Hepatocyte (in vitro differentiated cells): ENCODE measurements around the gene TMEM258. TPM values are rescaled to one million over a fixed set of nuclear protein-coding genes. Genes with fewer than 3 reads are reported as not detected.

Experiments used
- DNase-seq: peaks from one replicate; pipeline ENCODE4 v3.0.0-alpha.2; 2016; ENCODE audit warnings: low spot score
- H2AFZ ChIP-seq: fragments of 200-600 bp; sonication (generic); 2 replicates; pipeline ENCODE4 v1.6.0; 2016; ENCODE audit warnings: antibody characterized with exemption, mild to moderate bottlenecking
- H3K27ac ChIP-seq: fragments of 200-600 bp; sonication (generic); 2 replicates; pipeline ENCODE4 v1.5.1; 2016; ENCODE audit warnings: mild to moderate bottlenecking
- H3K27me3 ChIP-seq: fragments of 200-600 bp; sonication (generic); 2 replicates; pipeline ENCODE4 v1.6.1; 2016
- H3K36me3 ChIP-seq: fragments of 200-600 bp; sonication (generic); replicated peaks from 2 replicates; pipeline ENCODE4 v1.5.1; 2016; ENCODE audit warnings: low read depth; ENCODE audit not compliant: insufficient read depth
- H3K4me1 ChIP-seq: fragments of 200-600 bp; sonication (generic); 2 replicates; pipeline ENCODE4 v1.5.1; 2016; ENCODE audit warnings: mild to moderate bottlenecking, moderate library complexity; ENCODE audit not compliant: insufficient read depth
- H3K4me2 ChIP-seq: fragments of 200-600 bp; sonication (generic); 2 replicates; pipeline ENCODE4 v1.6.0; 2016
- H3K4me3 ChIP-seq: fragments of 200-600 bp; sonication (generic); 2 replicates; pipeline ENCODE4 v1.5.1; 2016; ENCODE audit warnings: mild to moderate bottlenecking
- H3K79me2 ChIP-seq: fragments of 200-600 bp; sonication (generic); 2 replicates; pipeline ENCODE4 v1.6.0; 2017; ENCODE audit warnings: mild to moderate bottlenecking
- H3K9me2 ChIP-seq: fragments of 200-600 bp; sonication (generic); replicated peaks from 2 replicates; pipeline ENCODE4 v1.6.0; 2017; ENCODE audit warnings: mild to moderate bottlenecking; ENCODE audit not compliant: insufficient read depth
- H3K9me3 ChIP-seq: fragments of 200-600 bp; sonication (generic); 2 replicates; pipeline ENCODE4 v1.5.1; 2016; ENCODE audit warnings: low read depth, mild to moderate bottlenecking
- H4K20me1 ChIP-seq: fragments of 200-600 bp; sonication (generic); 2 replicates; pipeline ENCODE4 v1.6.0; 2016; ENCODE audit warnings: mild to moderate bottlenecking; ENCODE audit not compliant: insufficient read depth, poor library complexity, severe bottlenecking
- CTCF ChIP-seq: fragments of 200-600 bp; sonication (generic); IDR thresholded peaks from 2 replicates; pipeline ENCODE4 v1.5.1; 2016; ENCODE audit warnings: antibody characterized with exemption, mild to moderate bottlenecking; ENCODE audit not compliant: poor library complexity
- EZH2 ChIP-seq: fragments of 200-600 bp; sonication (generic); IDR thresholded peaks from 2 replicates; pipeline ENCODE4 v1.6.1; 2016; ENCODE audit warnings: antibody characterized with exemption, mild to moderate bottlenecking, borderline replicate concordance
- EZH2phosphoT487 ChIP-seq: fragments of 200-600 bp; sonication (generic); IDR thresholded peaks from one replicate; pipeline ENCODE4 v1.6.1; 2018; ENCODE audit warnings: antibody characterized with exemption, mild to moderate bottlenecking, low read depth, moderate library complexity; ENCODE audit not compliant: unreplicated experiment, severe bottlenecking
- WGBS: methylation state at CpG from one replicate; pipeline ENCODE4 v1.1.6; 2016; ENCODE audit warnings: low lambda C conversion rate; ENCODE audit errors: missing lambda C conversion rate; 5-methylcytosine and 5-hydroxymethylcytosine counted together
- polyA plus RNA-seq: library from polyadenylated mRNA; unstranded; fragments of >200 nt; fragmentation: Nextera tagmentation; extraction: Ambion mirVana; gene quantifications from 2 replicates; pipeline ENCODE4 v1.2.1, GENCODE V29; 2016
- total RNA-seq: library from RNA; depleted of rRNA; stranded (reverse); fragments of >200 nt; gene quantifications from 2 replicates; pipeline ENCODE4 v1.2.3, GENCODE V29; 2014

TMEM258 gene
- total and polyA plus RNA-seq, 2 experiments from 2014 or later = 64.7 to 253 TPM

DNA sequence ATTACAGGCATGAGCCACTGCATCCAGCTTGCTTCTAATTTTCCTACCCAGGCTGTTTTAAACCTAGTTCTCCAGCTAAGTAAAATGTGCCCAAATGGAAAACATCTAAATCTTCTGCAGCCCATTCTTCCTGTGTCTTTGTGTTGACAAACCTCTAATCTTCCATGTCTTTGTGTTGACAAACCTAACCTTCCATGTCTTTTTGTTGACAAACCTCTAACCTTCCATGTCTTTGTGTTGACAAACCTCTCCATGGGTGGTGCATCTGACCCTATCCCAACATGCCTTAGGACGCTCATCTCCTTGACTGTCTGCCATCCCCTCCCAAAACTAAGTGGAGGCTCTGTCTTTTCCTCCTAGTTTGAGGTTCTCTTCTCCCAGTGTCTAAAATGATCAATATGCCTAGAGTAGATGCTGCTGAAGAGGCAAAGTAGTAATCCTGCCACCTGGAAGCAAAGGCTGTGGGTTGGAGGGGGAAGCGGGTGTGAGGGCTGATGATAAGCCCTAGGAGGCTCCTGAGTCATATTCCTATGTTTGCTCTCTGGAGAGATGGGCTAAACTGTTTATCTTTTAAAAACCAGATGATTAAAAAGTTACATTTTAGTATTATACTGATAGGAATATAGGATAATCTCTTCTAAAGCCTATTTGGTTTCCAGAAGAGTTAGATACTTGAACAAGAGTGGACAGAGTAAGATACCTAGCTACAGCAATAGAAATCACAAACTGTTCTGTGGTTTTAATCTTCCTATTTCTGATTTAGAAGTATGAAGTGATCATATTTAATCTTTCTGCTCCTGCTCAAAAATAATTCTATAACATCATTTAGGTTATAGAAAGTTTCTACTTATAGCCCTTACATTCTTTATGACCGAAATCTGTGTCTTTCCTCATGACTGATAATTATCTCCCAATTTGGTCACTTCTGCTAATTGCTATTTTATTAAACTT, 8.2 kb upstream of the TMEM258 start:
- 84% methylated on average over 3 of the region's 3 CpGs for WGBS
- TF ChIP-seq EZH2phosphoT487 (no peak), CTCF (no peak), EZH2 (no peak)
- Histone ChIP-seq H3K79me2 (peaks cover 15% of the 10 kb centered on the region), H3K4me1 (no peaks in the 10 kb centered on the region), H3K9me3 (no peaks in the 10 kb centered on the region), H4K20me1 (no peaks in the 10 kb centered on the region), H3K27me3 (no peaks in the 10 kb centered on the region), H3K4me2 (no peak overlapping the region), H3K36me3 (no peaks in the 10 kb centered on the region), H2AFZ (no peak overlapping the region), H3K27ac (no peak overlapping the region), H3K4me3 (no peak overlapping the region), H3K9me2 (no peaks in the 10 kb centered on the region)
- no peak for DNase-seq

GRCh38 chr11:61799665-61800284, 7.4 kb upstream of the TMEM258 start:
- no peak overlapping the region for H3K4me2 ChIP-seq
- no peaks in the 10 kb centered on the region for H3K9me2 ChIP-seq
- no peak for DNase-seq
- H3K79me2 ChIP-seq = peaks cover 24% of the 10 kb centered on the region
- H2AFZ ChIP-seq = no peak overlapping the region
- H3K36me3 ChIP-seq = no peaks in the 10 kb centered on the region
- H3K4me3 ChIP-seq = no peak overlapping the region
- no peaks in the 10 kb centered on the region for H3K9me3 ChIP-seq
- no peaks in the 10 kb centered on the region for H3K4me1 ChIP-seq
- no peak for TF ChIP-seq CTCF
- no peak for TF ChIP-seq EZH2
- TF ChIP-seq EZH2phosphoT487 = no peak
- 89% methylated on average over 2 of the region's 2 CpGs for WGBS
- no peak overlapping the region for H3K27ac ChIP-seq
- H3K27me3 ChIP-seq = no peaks in the 10 kb centered on the region
- no peaks in the 10 kb centered on the region for H4K20me1 ChIP-seq

DNA sequence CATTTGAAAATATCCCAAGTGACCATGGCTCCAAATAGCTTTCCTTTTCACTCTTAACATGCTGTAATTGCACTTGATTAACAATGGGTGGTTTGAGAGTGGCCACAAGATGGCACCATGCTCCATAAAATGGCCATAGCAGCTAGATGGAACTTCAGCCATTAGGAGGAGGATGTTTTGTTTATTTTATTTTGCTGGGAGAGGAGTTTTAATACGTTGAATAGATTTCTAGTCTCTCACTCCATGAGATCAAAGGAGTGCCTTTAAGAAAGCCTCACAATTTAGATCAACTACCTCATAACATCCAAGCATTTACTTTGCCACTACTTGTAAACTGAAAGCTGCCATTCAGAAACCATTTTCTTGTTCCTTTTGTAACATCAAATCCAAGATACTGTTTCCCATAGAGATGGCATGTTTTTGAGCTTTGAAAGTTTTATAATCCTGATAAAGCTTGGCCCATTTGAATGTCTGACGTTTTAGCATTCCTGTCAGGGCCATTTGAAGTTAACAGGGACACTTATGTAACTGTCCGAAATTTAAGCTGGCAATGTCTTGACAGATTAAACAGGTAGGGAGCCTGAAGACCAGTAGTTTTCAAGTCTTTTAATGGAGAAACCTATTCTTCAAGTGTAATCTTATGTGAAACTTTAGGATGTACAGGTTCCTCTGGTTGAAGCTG, 5.0 kb upstream of the TMEM258 start:
- WGBS = 48% methylated on average over 3 of the region's 3 CpGs
- TF ChIP-seq EZH2 (no peak), EZH2phosphoT487 (no peak), CTCF (peak; percentile 91)

More for the DNA sequence above, 5.0 kb upstream of the TMEM258 start:
- Histone ChIP-seq H3K9me2 (no peaks in the 10 kb centered on the region), H3K4me2 (peak overlapping the region; percentile 18), H3K79me2 (peaks cover 43% of the 10 kb centered on the region), H3K27me3 (no peaks in the 10 kb centered on the region), H3K4me1 (peaks cover 7% of the 10 kb centered on the region), H2AFZ (peak overlapping the region; percentile 0), H3K36me3 (no peaks in the 10 kb centered on the region), H3K27ac (peak overlapping the region; percentile 34), H3K4me3 (no peak overlapping the region), H3K9me3 (no peaks in the 10 kb centered on the region), H4K20me1 (no peaks in the 10 kb centered on the region)
- peak; percentile 86 for DNase-seq
